Measurements from ENCODE around the gene ODAD4.

ODAD4 gene

GRCh38 chr17:41930009-41930832 lies at the start of gene ODAD4:
TSS of gene ODAD4 (plus strand) at chr17:41930617. CDS start at chr17:41930724, 107 bp downstream.
- peak; percentile 96 for DNase-seq

- DNase-seq, result no peak
Measured at GRCh38 chr17:41882756-41883155, 47.7 kb upstream of the ODAD4 start.

- DNase-seq, result no peak
Measured at GRCh38 chr17:41885733-41886132, 44.7 kb upstream of the ODAD4 start.

- DNase-seq, result no peak
Measured at GRCh38 chr17:41888332-41888965, 42.0 kb upstream of the ODAD4 start.

- DNase-seq, result no peak
Measured at GRCh38 chr17:41891135-41892020, 39.0 kb upstream of the ODAD4 start.

- no peak for DNase-seq
Measured at GRCh38 chr17:41892021-41892376, 38.4 kb upstream of the ODAD4 start.

- no peak for DNase-seq
Measured at GRCh38 chr17:41893384-41893783, 37.0 kb upstream of the ODAD4 start.

- no peak for DNase-seq
Measured at GRCh38 chr17:41894791-41895331, 35.6 kb upstream of the ODAD4 start.

GRCh38 chr17:41895617-41896016 lies 34.8 kb upstream of the ODAD4 start:
- DNase-seq, result no peak

- no peak for DNase-seq
Measured at GRCh38 chr17:41896726-41897125, 33.7 kb upstream of the ODAD4 start.

- DNase-seq, result no peak
Measured at GRCh38 chr17:41901646-41902045, 28.8 kb upstream of the ODAD4 start.

- DNase-seq, result no peak
Measured at GRCh38 chr17:41904242-41904841, 26.1 kb upstream of the ODAD4 start.

- DNase-seq, result no peak
Measured at GRCh38 chr17:41905172-41905571, 25.2 kb upstream of the ODAD4 start.

- no peak for DNase-seq
Measured at GRCh38 chr17:41906465-41907184, 23.8 kb upstream of the ODAD4 start.

GRCh38 chr17:41907185-41907556 lies 23.2 kb upstream of the ODAD4 start:
- no peak for DNase-seq

GRCh38 chr17:41907633-41908539 lies 22.5 kb upstream of the ODAD4 start:
- DNase-seq, result no peak

GRCh38 chr17:41909088-41909487 lies 21.3 kb upstream of the ODAD4 start:
- DNase-seq, result no peak

- DNase-seq, result no peak
Measured at GRCh38 chr17:41910701-41911391, 19.6 kb upstream of the ODAD4 start.

GRCh38 chr17:41912925-41913324 lies 17.5 kb upstream of the ODAD4 start:
- DNase-seq, result no peak

- DNase-seq, result no peak
Measured at GRCh38 chr17:41913798-41914197, 16.6 kb upstream of the ODAD4 start.
